CD4-positive, alpha-beta T cell treated with Interleukin-12 subunit alpha and Interleukin-12 subunit beta, for 1 hour (primary cell): ENCODE data around the gene SULT1A1.
"Not testable (repeated sequence)": the region's sequence is repeated elsewhere in the genome, so short reads cannot be mapped to it uniquely, and the experiment has no call there.

Experiments used
- DNase-seq: peaks from one replicate; pipeline ENCODE4 v3.0.0-alpha.2; 2020

Gene SULT1A1

GRCh38 chr16:28589930-28590329, 19.9 kb downstream of the SULT1A1 start:
- DNase-seq: no peak

DNA sequence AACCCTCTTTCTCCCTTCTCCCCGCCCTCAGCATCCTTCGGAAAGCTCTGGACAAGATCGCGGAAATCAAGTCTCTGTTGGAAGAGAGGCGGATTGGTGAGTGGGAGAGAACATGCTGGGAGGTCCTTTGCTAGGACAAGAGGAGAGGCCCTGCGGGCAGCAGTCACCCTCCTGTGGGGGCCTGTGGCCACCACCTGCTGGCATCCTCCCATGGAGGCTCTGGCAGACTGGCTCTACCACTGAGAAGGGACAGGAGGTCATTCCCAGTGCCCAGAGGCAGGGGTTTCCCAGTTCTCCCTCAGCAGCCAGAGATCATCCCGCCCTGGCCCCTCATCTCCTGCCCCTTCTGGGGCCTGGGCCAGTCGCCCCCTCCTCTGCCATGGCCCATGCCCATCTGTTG, 20.8 kb downstream of the SULT1A1 start:
- no peak for DNase-seq

- no peak for DNase-seq
These were observed 22.5 kb downstream of the SULT1A1 start for GRCh38 chr16:28587386-28587785.

DNA sequence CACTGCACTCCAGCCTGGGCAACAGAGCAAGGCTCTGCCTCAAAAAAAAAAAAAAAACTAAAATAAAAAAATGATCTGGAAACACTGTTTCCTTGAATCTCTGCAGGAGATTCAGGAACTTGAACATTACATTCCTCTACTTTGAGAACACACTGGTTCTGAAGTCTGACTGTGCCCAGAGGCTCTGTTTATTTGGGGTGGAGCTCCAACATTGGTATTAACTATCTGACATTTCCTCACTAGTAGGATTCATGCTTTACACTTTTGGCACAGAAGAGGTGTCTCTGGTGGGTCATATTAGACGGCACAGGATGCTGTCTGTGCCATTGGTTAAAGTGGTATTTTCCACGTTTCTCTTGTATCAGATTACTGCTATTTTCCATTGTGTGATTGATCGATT, 23.4 kb downstream of the SULT1A1 start:
- DNase-seq: no peak

DNA sequence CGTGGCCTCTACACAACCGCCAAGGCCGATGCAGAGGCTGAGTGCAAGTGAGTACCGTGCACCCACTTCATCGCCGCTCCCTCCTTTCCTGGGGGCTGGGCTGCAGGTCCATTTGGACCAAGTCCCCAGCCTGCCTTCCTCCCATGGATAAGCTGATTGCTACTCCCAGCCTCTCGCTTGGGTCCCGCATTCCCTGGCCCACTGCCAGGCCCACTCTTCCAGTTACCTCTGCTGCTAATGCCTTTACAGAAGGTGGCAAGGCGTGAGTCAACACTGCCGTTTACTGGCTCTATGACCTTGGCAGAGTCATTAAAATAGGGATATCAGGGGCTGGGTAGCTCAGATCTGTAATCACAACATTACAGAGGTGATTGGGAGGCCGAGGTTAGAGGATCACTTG, 24.2 kb downstream of the SULT1A1 start:
- no peak for DNase-seq

DNA sequence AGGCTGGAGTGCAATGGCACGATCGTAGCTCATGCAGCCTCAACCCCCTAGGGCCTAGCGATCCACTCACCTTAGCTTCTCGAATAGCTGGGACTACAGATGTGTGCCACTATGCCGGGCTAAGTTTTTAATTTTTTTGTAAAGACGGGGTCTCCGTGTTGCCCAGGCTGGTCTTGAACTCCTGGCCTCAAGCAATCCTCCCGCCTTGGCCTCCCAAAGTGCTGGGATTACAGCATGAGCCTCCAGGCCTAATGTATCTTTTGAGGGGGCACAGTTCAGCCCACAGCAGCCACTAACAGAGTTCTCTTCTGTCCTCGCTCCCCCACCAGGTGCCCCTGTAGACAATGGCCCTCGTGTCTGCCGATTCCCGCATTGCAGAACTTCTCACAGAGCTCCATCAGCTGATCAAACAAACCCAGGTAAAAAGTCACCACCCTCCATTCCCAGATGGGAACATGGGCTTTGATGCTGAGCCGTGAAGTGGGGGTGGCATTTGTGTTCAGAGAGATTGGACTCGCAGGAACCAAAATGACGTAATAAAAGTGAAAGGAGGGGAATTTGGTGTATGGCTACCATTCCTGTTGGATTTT, 29.0 kb downstream of the SULT1A1 start:
- no peak for DNase-seq

- no peak for DNase-seq
These were observed 34.3 kb downstream of the SULT1A1 start for GRCh38 chr16:28575446-28576109.

- no peak for DNase-seq
These were observed 34.9 kb downstream of the SULT1A1 start for GRCh38 chr16:28574925-28575324.

DNA sequence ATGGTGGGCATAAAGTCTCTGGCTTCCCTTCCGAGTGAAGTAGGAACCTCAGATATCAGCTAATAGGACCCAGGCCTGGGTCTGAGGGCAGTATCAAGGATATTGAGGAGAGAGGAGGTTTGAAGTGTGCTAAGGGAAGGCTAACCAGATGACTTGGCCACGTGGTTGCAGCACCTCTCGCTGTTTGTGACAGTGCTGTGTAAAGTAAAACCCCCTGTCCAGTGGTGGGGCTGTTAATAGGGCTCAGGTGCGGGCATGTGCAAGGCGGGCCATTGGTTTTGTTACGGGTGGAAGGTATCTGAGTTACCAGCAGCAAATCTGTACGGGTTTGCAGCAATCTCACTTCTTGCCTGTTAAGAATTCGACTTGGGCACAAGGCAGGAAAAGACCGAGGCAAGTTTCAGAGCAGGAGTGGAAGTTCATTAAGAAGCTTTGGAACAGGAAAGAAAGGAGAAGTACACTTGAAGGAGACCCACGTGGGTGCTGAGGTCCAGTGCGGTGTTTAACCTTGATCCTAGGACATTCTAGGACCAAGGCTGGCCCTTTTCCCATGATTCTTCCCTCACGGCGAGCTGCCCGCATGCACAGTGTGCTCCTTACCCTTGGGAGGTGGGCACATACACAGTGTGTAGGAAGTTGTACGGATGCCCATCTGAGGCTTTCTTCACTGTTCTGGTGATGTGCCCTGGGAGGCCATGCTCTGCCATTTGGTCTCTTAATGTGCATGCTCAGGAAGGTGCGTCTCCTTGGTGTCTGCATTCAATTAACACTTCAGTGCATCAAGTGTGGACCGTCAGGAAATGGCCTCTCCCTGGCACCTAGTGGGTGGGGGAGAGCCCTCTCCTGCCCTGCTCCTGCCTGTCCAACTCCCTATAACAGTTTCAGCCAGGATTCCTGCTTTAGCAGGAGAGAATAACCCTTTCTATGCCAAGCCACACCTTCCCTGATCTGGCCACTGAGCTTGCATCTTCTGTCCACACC, 35.8 kb downstream of the SULT1A1 start:
- DNase-seq: no peak

- DNase-seq: no peak
These were observed 36.9 kb downstream of the SULT1A1 start for GRCh38 chr16:28572696-28573510.

DNA sequence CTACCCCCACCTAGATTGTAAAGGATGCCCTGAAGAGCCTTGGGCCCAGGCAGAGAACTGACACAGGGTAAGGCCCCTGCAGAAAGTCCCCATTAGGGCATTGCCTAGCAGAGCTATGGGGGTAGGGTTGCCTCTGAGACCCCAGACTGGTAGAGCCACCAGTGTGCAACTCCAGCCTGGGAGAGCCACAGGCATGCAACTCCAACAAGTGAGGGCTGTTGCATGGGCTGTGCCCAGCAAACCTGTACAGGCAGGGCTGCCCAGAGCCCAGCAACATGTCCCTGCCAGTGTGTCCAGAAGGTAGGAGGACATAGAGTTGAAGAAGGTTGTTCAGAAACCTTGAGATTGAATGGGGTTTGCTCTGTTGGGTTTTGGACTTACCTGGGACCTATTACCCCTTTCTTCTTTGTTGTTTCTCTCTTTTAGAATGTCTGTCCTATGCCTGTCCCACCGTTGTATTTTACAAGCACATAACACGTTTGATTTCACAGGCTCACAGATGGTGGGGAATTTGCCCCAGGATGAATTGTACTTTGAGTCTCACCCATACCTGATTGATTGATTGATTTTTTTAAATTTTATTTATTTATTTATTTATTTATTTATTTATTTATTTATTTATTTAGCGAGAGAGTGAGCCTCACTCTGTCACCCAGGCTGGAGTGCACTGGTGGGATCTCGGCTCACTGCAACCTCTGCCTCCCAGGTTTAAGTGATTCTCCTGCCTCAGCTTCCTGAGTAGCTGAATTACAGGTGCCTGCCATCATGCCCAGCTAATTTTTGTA, 39.7 kb downstream of the SULT1A1 start:
- no peak for DNase-seq

GRCh38 chr16:28569021-28569420, 40.8 kb downstream of the SULT1A1 start:
- no peak for DNase-seq

DNA sequence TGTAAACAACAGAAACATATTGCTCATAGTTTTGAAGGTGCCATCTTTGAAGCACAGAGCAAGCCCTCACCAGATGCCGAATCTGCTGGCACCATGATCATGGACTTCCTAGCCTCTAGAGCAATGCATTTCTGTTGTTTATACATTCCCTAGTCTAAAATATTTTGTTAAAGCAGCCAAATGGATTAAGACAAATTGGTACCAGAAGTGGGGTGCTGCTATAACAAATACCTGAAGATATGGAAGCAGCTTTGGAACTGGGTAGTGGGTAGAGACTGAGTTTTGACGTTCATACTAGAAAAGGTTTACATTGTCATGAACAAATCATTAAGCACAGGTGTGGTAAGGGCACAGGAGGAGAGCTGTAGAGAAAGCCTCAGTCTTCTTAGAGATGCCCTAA, 42.6 kb downstream of the SULT1A1 start:
- DNase-seq: no peak

- DNase-seq: not testable (repeated sequence)
These were observed 43.5 kb downstream of the SULT1A1 start for GRCh38 chr16:28566233-28566925.

DNA sequence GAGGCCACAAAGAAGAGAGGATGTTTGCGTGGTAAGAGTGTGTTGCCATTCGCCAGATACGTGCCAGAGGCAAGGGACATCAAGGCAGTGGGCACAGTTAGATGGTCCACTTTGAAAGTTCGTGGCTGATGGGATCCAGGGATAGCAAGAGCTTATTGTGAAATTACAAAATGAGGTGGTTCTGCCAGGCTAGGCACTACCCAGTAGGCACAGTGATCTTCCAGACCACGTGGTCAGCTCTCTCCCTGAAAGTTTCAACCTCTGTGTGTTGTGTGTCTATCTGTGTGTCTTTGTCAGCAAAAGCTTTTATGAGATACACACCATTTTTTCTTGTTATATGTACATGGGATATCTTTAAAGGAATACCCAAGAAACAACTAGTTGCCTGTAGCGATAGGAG, 46.6 kb downstream of the SULT1A1 start:
- DNase-seq: no peak

DNA sequence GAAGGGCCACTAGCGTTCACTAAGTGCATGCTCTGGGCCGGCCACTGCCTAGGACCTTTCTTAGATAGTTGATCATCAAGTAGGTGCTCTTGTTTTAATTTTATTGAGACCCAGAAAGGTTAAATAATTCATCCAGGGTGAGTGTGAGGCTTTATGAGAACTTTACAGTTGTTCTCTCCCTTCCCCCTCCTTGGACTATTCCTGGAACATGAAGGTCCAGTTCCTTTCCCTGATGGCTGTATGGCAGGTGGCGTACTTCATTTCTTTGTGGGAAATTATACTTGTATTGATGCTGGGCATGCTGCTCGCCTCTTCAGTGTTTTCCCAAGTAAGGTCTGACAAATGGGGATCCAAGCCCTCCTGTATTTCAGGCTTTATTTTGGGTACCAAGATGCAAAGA, 47.6 kb downstream of the SULT1A1 start:
- DNase-seq: no peak

DNA sequence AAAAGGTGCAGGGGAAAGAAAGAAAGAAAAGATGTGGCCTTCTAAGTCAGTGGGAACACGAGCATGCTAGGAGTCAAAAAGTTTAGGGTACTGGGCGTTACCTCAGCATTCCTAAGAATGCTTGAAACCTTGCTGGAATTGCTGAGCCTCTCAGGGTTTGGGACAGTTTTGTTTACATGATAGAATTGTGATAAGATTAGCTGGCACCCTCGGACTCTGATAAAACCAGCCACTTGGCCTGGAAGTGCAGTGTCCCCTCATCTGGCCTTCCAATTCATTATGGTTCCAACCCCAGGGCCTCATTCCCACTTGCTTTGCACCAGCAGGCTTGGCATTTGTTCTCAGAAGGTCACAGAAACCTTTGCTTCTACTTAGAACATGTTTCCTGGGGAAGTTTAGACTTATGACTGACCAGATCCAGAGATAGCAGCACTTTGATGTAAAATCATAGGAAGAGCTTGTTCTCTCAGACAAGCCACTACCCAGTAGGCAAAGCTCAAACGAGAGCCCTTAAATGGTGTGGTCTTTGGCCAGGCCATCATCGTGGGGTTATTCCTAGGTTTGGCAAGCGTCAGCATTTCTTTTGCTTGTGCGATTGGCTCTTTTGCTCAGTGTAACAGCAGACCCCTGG, 48.2 kb downstream of the SULT1A1 start:
- no peak for DNase-seq

GRCh38 chr16:28558456-28558855, 51.4 kb downstream of the SULT1A1 start:
- DNase-seq: no peak

DNA sequence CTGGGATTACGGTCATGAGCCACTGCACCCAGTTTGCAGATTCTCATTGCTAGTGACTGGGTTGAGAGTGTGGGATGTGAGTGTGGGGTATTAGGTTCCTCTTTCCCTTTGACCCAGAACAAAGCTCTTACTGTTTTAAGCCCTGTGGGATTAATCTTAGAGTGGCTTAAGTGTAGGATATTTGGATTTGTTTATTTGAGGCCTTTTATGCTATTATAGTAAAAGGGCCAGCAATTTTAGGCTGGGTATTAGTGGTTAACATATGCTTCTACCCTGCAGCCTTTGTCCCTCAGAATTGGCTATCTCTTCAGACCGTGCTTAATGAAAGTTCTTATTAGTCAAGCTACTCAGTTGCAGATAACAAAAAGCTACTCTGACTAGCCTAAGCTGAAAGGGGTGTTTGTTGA, 52.9 kb downstream of the SULT1A1 start:
- no peak for DNase-seq

DNA sequence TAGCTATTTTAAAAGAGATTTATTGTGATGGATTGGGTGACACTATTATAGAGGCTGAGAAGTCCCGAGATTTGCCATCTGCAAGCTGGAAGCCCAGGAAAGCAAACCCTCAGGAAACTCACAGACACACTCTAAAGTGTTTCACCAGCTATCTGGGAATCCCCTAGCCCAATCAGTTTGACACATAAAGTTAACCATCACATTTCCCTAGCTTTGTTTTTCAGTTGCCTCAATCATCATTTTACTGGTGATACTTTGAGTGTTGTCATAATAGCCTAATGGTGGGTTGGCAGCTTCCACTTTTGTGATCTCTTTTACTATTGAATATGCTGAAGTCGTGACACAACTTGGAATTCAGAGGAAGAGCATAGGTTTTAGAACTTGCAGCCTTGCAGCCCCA, 54.3 kb downstream of the SULT1A1 start:
- DNase-seq: no peak
